Left kidney (tissue), 8 donors: ENCODE data around the gene TAF11L5. TPM values are rescaled to one million over a fixed set of nuclear protein-coding genes. Genes with fewer than 3 reads are reported as not detected.
"Not testable (repeated sequence)": the region's sequence is repeated elsewhere in the genome, so short reads cannot be mapped to it uniquely, and the experiment has no call there.

ENCODE experiments used
- DNase-seq: peaks from one replicate; pipeline ENCODE4 v3.0.0-alpha.2; 2013
- long read RNA-seq, 8 donors: transcript quantifications; one replicate each; lab custom pipeline, GENCODE V29; 2026
- polyA plus RNA-seq: library from polyadenylated mRNA; unstranded; fragments of 120-200 nt; gene quantifications from one replicate; pipeline ENCODE4 v1.2.1, GENCODE V29; 2013; ENCODE audit not compliant: insufficient read length

TAF11L5 gene
- polyA plus RNA-seq: not detected
- long read RNA-seq, donor 1: 0 reads
- long read RNA-seq, donor 2: 0 reads
- long read RNA-seq, donor 3: 0 reads
- long read RNA-seq, donor 4: 0 reads
- long read RNA-seq, donor 5: 0 reads
- long read RNA-seq, donor 6: 0 reads
- long read RNA-seq, donor 7: 0 reads
- long read RNA-seq, donor 8: 0 reads

DNA sequence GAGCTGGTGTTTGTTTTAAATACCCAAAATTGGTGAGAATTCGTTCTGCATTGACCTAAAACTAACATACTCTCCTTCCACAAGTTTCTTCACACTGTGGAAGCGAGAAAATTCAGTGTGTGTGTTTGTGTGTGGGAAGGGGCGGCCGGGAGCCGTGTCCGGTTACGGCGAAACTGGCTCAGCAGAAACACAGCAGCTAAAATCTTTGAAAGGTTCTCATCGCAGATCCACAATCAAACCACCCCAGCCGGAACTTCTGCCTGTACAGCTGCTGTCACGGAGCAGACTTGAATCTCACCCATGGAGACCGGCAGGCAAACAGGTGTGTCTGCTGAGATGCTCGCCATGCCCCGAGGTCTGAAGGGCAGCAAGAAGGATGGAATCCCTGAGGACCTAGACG lies at the start of gene TAF11L5:
Gene TAF11L5, plus strand, starts transcription at position 301 of the 400 bp plus-strand sequence.
- DNase-seq: not testable (repeated sequence)

DNA sequence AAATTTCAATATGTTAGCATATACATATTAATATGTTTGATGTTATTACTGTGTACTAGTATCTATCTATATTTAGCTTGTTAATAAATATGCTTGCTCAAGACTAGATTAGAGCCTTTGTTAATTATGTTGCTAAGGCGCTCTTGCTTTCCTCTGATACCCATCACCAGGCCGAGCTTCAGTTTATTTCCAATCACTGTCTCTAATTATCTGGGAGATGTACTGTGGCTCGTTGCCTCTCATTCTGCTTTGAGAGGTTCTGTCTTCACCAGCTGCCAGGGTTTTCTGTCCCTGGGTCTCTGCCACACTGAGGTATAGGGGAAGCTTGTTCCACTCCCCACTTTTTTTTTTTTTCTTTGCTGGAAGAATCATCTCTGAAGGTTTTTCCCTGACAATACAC lies 48.0 kb upstream of the TAF11L5 start:
- no peak for DNase-seq

DNA sequence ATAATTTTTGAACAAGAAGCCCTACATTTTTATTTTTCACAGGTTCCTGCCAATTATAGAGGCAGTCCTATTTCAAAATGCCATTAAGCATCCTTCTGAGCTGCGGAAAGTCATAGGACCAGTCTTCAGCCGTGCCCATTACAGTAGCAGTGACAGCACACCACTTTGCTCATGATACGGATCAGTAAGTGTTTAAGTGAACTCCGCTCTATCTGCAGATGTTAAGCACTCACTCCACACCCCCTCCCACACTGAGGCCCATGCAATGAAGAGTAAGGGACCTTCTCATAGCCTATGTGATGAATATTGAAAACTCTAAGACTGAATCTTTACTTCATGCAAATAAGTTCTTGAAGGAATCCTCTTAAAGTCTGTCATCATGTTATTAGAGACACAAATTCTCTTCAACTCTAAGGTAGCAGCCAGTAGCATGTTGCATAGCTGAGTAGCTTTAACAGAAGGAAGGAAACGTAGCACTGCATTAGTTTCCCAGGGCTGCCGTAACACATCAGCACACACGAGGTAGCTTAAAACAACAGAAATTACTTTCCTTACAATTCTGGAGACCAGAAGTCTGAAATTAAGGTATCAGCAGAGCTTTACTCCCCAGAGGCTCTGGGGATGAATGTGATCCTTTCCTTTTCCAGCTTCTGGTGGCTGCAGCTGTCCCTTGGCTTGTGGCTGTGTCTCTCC lies 47.3 kb upstream of the TAF11L5 start:
- DNase-seq: no peak

DNA sequence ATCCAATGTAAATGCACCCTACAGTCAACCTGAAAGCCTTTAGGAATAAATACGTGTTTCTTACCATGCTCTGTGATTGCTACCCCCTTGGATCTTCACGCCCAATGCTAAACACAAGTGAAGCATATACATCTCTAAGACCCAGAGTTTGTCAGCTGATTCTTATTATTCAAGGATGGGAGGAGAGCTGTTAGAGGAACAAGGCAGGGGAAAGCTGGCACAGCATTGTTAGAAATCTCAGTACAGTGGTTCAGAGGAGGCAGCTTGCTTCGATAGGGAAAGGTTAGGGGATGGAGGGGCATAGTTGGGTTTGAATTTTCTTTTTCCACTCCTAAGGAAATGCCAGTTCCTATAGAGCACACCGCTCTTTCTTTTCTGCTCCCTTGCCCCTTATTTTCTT lies 43.7 kb upstream of the TAF11L5 start:
- DNase-seq: no peak

DNA sequence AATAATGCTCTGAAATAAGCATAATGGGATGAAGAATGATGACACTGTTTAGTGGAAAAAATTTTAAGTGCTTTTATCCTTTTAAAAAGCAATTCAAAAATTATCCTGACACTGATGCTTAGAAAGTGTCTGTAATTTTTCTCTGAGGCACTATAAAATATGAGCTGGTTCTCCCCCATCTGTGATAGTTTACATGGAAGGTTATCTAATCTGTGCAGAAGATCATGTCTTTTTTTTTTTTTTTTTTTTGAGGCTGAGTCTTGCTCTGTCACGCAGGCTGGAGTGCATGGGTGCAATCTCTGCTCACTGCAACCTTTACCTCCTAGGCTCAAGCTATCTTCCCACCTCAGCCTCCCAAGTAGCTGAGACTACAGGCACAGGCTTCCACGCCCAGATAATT lies 42.2 kb upstream of the TAF11L5 start:
- DNase-seq: no peak

DNA sequence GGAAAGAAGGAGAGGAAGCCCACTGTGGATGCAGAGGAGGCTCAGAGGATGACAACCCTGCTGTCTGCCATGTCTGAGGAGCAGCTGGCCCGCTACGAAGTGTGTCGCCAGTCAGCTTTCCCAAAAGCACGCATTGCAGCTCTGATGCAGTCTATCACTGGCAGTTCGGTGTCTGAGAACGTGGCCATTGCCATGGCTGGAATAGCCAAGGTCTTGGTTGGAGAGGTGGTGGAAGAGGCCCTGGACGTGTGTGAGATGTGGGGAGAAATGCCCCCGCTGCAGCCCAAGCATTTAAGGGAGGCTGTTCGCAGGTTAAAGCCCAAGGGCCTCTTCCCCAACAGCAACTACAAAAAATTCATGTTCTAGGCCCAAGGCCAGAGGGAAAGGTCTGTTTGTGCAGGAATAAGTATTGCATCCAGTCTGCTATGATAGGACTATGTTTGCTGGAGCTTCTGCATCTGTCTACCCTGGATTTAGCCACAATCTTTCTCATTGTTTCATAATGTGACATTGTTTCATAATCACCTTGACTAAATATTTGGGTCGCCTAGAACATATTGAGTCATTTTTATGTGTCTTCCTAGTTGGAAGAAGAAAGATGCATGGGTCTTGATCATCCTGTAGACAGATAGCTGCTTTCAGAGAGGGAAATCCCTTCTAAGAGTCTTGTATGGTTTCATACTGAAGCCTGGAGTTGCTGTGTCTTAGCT lies 38.4 kb upstream of the TAF11L5 start:
- DNase-seq: not testable (repeated sequence)

DNA sequence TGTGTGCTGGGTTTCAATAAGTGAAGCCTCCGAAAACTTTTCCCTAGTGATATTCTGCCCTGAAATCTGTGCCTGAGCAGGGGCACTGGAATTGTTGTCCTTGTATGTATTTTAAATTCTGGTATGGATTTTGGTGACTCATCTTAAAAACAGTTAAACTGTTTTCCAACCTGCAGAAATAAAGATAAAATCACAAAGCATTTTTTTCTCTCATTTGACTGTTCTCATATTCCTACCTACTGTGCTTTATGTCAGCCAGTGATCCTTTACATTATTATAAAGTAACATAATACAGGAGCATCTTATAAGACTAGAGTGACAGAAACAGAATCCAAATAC lies 37.9 kb upstream of the TAF11L5 start:
- DNase-seq: no peak

DNA sequence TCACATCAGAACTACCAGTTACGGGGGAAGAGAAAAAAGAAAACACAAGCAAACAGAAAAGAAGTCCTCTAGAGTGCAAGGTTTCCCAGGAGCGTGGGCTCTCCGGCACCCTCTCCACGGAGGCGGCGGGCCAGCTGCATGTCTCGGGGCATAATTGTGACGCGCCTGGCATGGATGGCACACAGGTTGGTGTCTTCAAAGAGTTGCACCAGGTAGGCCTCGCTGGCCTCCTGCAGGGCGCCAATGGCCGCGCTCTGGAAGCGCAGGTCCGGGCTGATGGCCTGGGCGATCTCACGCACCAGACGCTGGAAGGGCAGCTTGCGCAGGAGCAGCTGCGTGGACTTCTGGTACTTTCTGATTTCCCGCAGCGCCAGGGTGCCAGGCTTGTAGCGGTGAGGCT lies 33.8 kb upstream of the TAF11L5 start:
- not testable (repeated sequence) for DNase-seq

DNA sequence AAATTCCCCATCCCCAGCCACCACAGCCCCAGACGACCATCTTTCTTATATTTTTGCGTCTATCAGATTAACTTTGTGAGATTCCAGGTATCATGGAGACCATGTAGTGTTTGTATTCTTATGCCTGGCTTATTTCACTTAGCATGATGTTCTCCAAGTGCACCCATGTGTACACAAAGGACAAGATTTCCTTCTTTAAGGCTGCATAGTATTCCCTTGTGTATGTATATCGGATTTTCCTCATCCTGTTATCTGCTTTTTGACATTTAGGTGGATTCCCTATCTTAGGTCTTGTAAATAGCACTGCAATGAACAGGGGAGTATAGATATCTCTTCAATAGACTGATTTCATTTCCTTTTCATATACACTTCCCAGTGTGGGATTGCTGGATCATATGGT lies 32.3 kb upstream of the TAF11L5 start:
- DNase-seq: no peak

DNA sequence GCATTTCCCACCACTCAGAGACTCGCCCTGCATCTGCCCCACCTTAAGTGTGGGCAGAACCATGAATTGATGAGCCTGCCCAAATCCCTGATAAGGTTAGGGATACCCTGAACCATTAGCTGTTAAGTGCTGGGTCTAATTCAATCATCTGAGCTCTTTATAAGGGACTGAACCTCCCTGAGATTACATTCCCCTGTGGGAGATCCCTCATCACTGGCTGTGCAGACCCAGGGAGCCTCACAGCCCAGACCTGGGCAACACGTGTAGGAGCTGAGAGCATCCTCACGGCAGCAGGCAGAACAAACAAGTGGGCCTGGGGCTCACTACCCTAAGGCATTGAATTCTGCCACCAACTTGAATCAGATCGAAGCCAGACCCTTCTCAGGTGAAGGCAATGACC lies 27.6 kb upstream of the TAF11L5 start:
- no peak for DNase-seq

DNA sequence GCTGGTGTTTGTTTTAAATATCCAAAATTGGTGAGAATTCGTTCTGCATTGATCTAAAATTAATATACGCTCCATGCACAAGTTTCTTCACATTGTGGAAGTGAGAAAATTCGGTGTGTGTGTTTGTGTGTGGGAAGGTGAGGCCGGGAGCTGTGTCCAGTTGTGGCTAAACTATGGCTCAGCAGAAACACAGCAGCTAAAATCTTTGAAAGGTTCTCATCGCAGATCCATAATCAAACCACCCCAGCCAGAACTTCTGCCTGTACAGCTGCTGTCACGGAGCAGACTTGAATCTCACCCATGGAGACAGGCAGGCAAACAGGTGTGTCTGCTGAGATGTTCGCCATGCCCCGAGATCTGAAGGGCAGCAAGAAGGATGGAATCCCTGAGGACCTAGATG lies 27.1 kb upstream of the TAF11L5 start, which contains the start of gene TAF11L2:
Gene TAF11L2, plus strand, starts transcription at position 301 of the 400 bp plus-strand sequence.
- DNase-seq: not testable (repeated sequence)

DNA sequence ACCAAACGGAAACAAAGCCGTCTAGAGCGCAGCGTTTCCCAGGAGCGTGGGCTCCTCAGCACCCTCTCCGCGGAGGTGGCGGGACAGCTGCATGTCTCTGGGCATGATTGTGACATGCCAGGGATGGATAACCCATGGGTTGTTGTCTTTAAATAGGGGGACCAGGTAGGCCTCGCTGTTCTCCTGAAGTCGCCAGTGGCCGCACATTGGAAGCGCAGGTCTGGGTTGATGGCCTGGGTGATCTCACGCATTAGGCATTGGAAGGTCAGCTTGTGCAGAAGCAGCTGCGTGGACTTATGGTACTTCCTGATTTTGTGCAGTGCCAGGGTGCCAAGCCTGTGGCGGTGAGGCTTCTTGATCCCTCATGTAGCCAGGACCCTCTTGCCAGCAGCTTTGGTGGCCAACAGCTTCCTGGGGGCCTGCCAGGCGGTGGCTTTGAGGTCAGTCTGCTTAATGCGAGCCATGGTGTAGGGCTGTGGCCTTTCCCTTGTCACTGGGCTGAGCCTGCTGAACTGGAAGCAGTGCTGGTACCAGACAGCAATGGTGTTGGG lies 13.2 kb upstream of the TAF11L5 start:
- no peak for DNase-seq

DNA sequence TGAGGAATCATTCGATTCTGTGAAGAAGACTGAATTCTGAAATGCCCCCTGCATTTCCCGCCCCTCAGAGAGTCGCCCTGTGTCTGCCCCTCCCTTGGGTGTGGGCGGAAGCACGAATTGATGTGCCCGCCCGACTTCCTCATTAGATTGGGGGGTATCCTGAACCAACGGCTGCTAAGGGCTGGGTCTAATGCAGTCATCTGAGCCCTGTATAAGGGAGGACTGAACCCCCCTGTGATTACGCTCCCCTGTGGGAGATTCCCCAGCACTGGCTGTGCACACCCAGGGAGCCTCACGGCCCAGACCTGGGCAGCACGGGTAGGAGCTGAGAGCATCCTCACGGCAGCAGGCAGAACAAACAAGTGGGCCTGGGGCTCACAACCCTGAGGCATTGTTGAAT lies 7.5 kb upstream of the TAF11L5 start:
- not testable (repeated sequence) for DNase-seq

DNA sequence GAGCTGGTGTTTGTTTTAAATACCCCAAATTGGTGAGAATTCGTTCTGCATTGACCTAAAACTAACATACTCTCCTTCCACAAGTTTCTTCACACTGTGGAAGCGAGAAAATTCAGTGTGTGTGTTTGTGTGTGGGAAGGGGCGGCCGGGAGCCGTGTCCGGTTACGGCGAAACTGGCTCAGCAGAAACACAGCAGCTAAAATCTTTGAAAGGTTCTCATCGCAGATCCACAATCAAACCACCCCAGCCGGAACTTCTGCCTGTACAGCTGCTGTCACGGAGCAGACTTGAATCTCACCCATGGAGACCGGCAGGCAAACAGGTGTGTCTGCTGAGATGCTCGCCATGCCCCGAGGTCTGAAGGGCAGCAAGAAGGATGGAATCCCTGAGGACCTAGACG lies 7.0 kb upstream of the TAF11L5 start, which contains the start of gene TAF11L3:
Gene TAF11L3, plus strand, starts transcription at position 301 of the 400 bp plus-strand sequence.
- not testable (repeated sequence) for DNase-seq

DNA sequence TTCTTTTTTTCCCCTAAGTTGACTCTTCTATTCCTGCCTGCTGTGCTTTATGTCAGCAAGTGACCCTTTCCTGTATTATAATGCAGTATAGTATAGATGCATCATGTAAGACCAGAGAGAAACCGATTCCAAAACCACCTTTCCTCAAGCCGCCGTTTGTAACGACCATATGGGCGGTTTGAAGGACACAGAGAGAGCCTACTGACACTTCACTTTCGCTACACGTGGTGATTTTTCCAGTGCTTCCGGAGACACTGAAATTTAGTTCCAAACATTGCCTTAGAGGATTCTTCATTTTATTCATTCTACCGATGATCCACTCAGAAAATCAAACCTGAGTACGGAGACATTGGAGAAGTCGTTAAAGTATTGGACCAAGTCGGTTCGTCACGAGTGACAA lies 5.5 kb upstream of the TAF11L5 start:
- DNase-seq: not testable (repeated sequence)

DNA sequence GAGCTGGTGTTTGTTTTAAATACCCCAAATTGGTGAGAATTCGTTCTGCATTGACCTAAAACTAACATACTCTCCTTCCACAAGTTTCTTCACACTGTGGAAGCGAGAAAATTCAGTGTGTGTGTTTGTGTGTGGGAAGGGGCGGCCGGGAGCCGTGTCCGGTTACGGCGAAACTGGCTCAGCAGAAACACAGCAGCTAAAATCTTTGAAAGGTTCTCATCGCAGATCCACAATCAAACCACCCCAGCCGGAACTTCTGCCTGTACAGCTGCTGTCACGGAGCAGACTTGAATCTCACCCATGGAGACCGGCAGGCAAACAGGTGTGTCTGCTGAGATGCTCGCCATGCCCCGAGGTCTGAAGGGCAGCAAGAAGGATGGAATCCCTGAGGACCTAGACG lies 3.5 kb upstream of the TAF11L5 start, which contains the start of gene TAF11L4:
Gene TAF11L4, plus strand, starts transcription at position 301 of the 400 bp plus-strand sequence.
- DNase-seq: not testable (repeated sequence)

DNA sequence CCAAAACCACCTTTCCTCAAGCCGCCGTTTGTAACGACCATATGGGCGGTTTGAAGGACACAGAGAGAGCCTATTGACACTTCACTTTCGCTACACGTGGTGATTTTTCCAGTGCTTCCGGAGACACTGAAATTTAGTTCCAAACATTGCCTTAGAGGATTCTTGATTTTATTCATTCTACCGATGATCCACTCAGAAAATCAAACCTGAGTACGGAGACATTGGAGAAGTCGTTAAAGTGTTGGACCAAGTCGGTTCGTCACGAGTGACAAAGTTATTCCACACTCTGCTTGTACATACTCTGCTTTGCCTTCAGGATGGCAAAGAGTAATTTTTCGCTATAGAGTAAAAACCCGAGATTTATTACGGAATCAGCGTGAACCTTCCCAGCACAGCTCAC lies 1.5 kb downstream of the TAF11L5 start:
- DNase-seq: peak; percentile 3

DNA sequence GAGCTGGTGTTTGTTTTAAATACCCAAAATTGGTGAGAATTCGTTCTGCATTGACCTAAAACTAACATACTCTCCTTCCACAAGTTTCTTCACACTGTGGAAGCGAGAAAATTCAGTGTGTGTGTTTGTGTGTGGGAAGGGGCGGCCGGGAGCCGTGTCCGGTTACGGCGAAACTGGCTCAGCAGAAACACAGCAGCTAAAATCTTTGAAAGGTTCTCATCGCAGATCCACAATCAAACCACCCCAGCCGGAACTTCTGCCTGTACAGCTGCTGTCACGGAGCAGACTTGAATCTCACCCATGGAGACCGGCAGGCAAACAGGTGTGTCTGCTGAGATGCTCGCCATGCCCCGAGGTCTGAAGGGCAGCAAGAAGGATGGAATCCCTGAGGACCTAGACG lies 3.3 kb downstream of the TAF11L5 start, which contains the start of gene TAF11L6:
Gene TAF11L6, plus strand, starts transcription at position 301 of the 400 bp plus-strand sequence.
- DNase-seq: not testable (repeated sequence)
